Stomach (tissue), 9 donors: Measurements from ENCODE around the gene TNFRSF14. TPM values are rescaled to one million over a fixed set of nuclear protein-coding genes. Genes with fewer than 3 reads are reported as not detected.

Source experiments
- DNase-seq, 2 donors: peaks; one replicate each; pipeline versions ENCODE4 v3.0.0 to v3.0.0-alpha.2; 2013 to 2019
- H3K27ac ChIP-seq, 5 donors: fragments of 200-600 bp in 4 of 5; sonication (generic) in 4 of 5; one replicate each; pipeline ENCODE4 v1.5.1; 2013 to 2019; ENCODE audit warnings: mild to moderate bottlenecking in 1 of 5, moderate library complexity in 1 of 5
- H3K27me3 ChIP-seq, 3 donors: fragments of 200-600 bp; sonication (generic); one replicate each; pipeline ENCODE4 v1.5.1; 2017 to 2019; ENCODE audit warnings: mixed run types in 1 of 3
- H3K36me3 ChIP-seq, 4 donors: fragments of 200-600 bp; sonication (generic); 1 replicate in 3 of 4; 2 replicates in 1 of 4; pipeline ENCODE4 v1.5.1; 2016 to 2019
- H3K4me1 ChIP-seq, 4 donors: fragments of 200-600 bp; sonication (generic); one replicate each; pipeline ENCODE4 v1.5.1; 2016 to 2019
- H3K4me3 ChIP-seq, 4 donors: fragments of 200-600 bp; sonication (generic) in 3 of 4; one replicate each; pipeline ENCODE4 v1.5.1; 2016 to 2019; ENCODE audit warnings: mild to moderate bottlenecking in 1 of 4
- H3K9me3 ChIP-seq, 4 donors: fragments of 200-600 bp; sonication (generic); one replicate each; pipeline ENCODE4 v1.5.1; 2016 to 2019
- EP300 ChIP-seq: sonication (generic); formaldehyde crosslinking; IDR thresholded peaks from one replicate; pipeline ENCODE4 v1.6.1; 2017; ENCODE audit warnings: antibody characterized with exemption
- POLR2A ChIP-seq, 4 donors: fragments of 450-650 bp; IDR thresholded peaks; one replicate each; pipeline ENCODE4 v1.6.1; 2016; ENCODE audit warnings: antibody characterized with exemption in 4 of 4, control low read depth in 2 of 4, mild to moderate bottlenecking in 1 of 4, moderate library complexity in 1 of 4
- POLR2AphosphoS5 ChIP-seq, 3 donors: sonication (generic); formaldehyde crosslinking; IDR thresholded peaks; one replicate each; pipeline ENCODE4 v1.6.1; 2016; ENCODE audit warnings: antibody characterized with exemption in 3 of 3
- WGBS, 5 donors: extraction: QIAGEN DNeasy Blood & Tissue Kit in 3 of 5; methylation state at CpG; one replicate each; pipeline versions ENCODE4 v1.1.5 to v1.1.7; 2013 to 2018; 5-methylcytosine and 5-hydroxymethylcytosine counted together
- intact Hi-C: fragments of 100-400 bp; cut with DNase I; formaldehyde crosslinking; loops from one replicate; pipeline ENCODE4 v1.15.1; 2023; ENCODE audit warnings: low total_unique reads
- polyA plus RNA-seq, 3 donors: library from polyadenylated mRNA; stranded (reverse); fragments of 200-250 nt; gene quantifications; one replicate each; pipeline ENCODE4 v1.2.3, GENCODE V29; 2013
- total RNA-seq, 5 donors: library from RNA; depleted of rRNA; stranded (reverse); fragments of >200 nt; gene quantifications; one replicate each; pipeline versions ENCODE4 v1.1.0 to v1.2.3, GENCODE V29; 2014 to 2016
- TF ChIP-seq, protein P1 (sequence below), 7 experiments: fragments of 450-650 bp in 4 of 7; fragments of 200-600 bp in 3 of 7; sonication (generic) in 3 of 7; IDR thresholded peaks; one replicate each; pipeline ENCODE4 v1.5.1; 2016 to 2019; ENCODE audit warnings: antibody characterized with exemption in 7 of 7, control low read depth in 2 of 7, mild to moderate bottlenecking in 1 of 7
- donor health status: healthy with polysubstance abuse.
- donor health status: Bipolar disorder and iron deficiency.
- donor health status: healthy.

TNFRSF14 gene
- total and polyA plus RNA-seq, 8 donors = 33.2 to 413 (median 103) TPM

DNA sequence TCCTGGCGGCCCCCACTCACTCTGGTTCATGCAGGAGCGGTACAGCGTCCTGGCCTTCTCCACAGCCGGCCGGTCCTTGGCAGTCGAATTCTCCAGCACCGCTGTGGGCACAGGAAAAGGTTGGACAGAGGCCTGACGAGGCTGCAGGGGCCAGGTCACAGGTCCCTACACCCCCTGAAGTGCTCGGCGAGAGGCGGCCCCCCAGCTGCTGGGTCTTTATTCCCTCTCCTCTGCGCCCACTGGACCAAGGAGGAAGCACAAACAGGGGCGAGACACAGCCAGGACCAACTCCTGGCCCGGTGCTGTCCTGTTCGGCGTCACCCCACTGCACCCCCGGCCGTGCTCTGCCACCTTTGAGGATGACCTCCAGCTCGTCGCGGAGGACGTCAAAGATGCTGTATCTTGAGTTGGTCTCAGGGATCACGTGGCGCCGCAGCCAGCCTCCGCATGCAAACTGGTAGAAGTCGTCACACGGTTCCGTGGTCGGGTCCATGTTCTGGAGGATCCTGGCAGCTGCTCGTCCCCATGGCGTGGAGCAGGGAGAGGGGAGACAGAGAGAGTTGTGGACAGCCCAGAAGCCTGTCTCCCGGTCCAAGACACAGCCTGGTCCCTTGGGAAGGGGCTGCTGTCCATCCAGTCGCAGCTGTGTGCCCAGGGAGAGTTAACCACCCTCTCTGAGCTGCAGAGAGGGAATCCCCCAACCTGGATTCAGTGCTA lies 53.3 kb downstream of the TNFRSF14 start:
- TF ChIP-seq POLR2A (IDR thresholded peaks at IDR 0.05) (no peak), POLR2AphosphoS5 (IDR thresholded peaks at IDR 0.05) (no peak), EP300 (no peak)
- TF ChIP-seq, protein P1, sequence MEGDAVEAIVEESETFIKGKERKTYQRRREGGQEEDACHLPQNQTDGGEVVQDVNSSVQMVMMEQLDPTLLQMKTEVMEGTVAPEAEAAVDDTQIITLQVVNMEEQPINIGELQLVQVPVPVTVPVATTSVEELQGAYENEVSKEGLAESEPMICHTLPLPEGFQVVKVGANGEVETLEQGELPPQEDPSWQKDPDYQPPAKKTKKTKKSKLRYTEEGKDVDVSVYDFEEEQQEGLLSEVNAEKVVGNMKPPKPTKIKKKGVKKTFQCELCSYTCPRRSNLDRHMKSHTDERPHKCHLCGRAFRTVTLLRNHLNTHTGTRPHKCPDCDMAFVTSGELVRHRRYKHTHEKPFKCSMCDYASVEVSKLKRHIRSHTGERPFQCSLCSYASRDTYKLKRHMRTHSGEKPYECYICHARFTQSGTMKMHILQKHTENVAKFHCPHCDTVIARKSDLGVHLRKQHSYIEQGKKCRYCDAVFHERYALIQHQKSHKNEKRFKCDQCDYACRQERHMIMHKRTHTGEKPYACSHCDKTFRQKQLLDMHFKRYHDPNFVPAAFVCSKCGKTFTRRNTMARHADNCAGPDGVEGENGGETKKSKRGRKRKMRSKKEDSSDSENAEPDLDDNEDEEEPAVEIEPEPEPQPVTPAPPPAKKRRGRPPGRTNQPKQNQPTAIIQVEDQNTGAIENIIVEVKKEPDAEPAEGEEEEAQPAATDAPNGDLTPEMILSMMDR (IDR thresholded peaks at IDR 0.05) = no peak
- WGBS, 5 donors = 88 to 93% (median 92%) methylated on average over 12 to 34 of the region's 34 CpGs
- Histone ChIP-seq H3K36me3 (no peaks in the 10 kb centered on the region), H3K4me1 (peaks cover 0 to 20% (median 10%) of the 10 kb centered on the region in 4 donors), H3K27me3 (peaks cover 0 to 62% (median 12%) of the 10 kb centered on the region in 3 donors), H3K9me3 (peaks cover 0 to 15% (median 14%) of the 10 kb centered on the region in 4 donors), H3K27ac (no peak overlapping the region), H3K4me3 (no peak overlapping the region)
- DNase-seq = peak in 1 of 2 donors; percentile 4
- intact Hi-C loops = loop anchor here (10.0 kb wide), 1 partner anchor 175 kb away; no protein-coding TSS in a partner anchor

DNA sequence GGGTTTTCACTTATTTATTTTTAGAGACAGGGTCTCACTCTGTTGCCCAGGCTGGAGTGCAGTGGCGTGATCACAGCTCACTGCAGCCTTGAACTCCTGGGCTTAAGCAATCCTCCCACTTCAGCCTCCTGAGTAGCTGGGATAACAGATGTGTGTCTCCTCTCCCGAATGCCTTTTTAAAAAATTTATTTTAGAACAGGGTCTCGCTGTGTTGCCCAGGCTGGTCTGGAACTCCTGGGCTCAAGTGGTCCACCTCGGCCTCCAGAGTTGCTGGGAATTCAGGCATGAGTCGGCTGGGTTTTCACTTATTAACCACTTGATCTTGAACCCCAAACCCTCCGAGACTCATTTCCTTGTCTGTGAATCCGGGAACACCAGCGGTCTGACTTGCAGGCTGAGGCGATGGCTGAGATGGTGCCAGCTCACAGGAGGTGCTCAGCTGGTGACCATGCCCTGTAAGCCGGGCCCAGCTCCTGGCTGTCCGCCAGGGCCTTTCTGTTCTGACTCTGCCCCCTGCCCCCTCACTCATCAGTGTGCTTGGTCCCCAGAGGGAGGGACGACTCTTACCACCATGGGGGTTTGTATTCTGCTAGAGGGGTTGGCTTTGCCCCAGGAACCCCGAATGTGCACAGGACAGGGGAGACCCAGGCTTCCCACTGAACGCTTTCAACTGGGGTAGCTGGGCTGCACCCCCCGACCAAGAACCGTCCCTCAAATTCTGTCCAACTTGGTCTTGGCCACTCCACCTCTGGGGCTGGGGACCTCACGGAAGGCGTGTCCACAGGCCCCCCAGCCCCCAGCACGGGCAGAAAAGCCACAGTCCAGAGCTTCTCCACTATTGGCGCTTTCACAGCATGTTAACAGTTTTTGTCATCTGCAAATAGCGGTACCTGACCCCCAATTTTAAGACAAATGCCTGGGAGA lies 54.1 kb downstream of the TNFRSF14 start:
- intact Hi-C loops = loop anchor here (10.0 kb wide), 1 partner anchor 175 kb away; no protein-coding TSS in a partner anchor
- 48 to 66% (median 55%) methylated on average over 17 to 21 of the region's 21 CpGs for WGBS, 5 donors
- H3K4me3 ChIP-seq = peak overlapping the region in 1 of 4 donors; percentile 22
- DNase-seq = peak in 1 of 2 donors; percentile 42
- H3K9me3 ChIP-seq = peaks cover 0 to 22% (median 21%) of the 10 kb centered on the region in 4 donors
- peaks cover 0 to 20% (median 10%) of the 10 kb centered on the region in 4 donors for H3K4me1 ChIP-seq
- H3K27me3 ChIP-seq = peaks cover 0 to 54% (median 12%) of the 10 kb centered on the region in 3 donors
- no peak overlapping the region for H3K27ac ChIP-seq
- no peak for TF ChIP-seq POLR2AphosphoS5 (IDR thresholded peaks at IDR 0.05)
- no peak for TF ChIP-seq POLR2A (IDR thresholded peaks at IDR 0.05)
- TF ChIP-seq EP300 = no peak
- TF ChIP-seq, protein P1 (IDR thresholded peaks at IDR 0.05) = no peak
- H3K36me3 ChIP-seq = no peaks in the 10 kb centered on the region

DNA sequence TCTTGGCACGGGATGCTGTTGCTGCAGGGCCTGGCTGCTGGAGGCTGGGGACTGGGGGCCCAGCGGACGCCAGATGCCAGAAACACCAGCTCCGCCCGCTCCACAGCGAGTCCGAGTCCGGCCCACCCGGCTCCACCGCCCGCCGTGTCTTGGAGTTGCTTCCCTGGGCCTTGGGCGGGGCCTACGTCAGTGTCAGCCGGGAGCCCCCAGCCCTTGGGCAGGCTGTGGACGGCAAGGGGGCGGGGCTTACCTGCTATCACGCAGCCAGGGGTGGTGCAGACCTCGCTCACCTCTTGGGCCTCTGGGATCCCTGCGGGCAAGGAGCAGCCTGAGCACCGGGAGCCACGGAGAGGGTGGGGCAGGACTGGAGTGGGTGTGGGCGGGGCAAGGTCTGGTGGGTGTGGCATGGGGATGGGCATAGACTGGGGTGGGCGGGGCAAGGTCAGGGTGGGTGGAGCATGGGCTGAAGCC lies 54.9 kb downstream of the TNFRSF14 start:
- H3K27me3 ChIP-seq = peaks cover 0 to 46% (median 12%) of the 10 kb centered on the region in 3 donors
- H3K4me1 ChIP-seq = peaks cover 0 to 20% (median 10%) of the 10 kb centered on the region in 4 donors
- intact Hi-C loops = loop anchor here (10.0 kb wide), 1 partner anchor 176 kb away; no protein-coding TSS in a partner anchor
- WGBS, 5 donors = 7 to 19% (median 10%) methylated on average over 9 to 24 of the region's 24 CpGs
- H3K36me3 ChIP-seq = no peaks in the 10 kb centered on the region
- TF ChIP-seq POLR2AphosphoS5 (IDR thresholded peaks at IDR 0.05) = no peak
- TF ChIP-seq, protein P1 (IDR thresholded peaks at IDR 0.05) = no peak
- no peak for TF ChIP-seq EP300
- H3K9me3 ChIP-seq = peaks cover 0 to 29% (median 26%) of the 10 kb centered on the region in 4 donors
- peak; percentile 56 to 83 for DNase-seq
- H3K27ac ChIP-seq = no peak overlapping the region
- H3K4me3 ChIP-seq = peak overlapping the region in 3 of 4 donors; percentile 18 to 27 (median 22)
